GM10266 (cell line): Measurements from ENCODE around the gene NHLRC3.
"Not testable (repeated sequence)": the region's sequence is repeated elsewhere in the genome, so short reads cannot be mapped to it uniquely, and the experiment has no call there.

ENCODE experiments used
- DNase-seq: peaks from one replicate; pipeline ENCODE4 v3.0.0; 2012; ENCODE audit errors: extremely low spot score
- TF ChIP-seq, protein P1 (sequence below): IDR thresholded peaks from 2 replicates; pipeline ENCODE4 v1.5.1; 2012; ENCODE audit warnings: mild to moderate bottlenecking, low read depth; ENCODE audit not compliant: control insufficient read depth, insufficient read depth; ENCODE audit errors: missing control alignments

The NHLRC3 gene, protein sequence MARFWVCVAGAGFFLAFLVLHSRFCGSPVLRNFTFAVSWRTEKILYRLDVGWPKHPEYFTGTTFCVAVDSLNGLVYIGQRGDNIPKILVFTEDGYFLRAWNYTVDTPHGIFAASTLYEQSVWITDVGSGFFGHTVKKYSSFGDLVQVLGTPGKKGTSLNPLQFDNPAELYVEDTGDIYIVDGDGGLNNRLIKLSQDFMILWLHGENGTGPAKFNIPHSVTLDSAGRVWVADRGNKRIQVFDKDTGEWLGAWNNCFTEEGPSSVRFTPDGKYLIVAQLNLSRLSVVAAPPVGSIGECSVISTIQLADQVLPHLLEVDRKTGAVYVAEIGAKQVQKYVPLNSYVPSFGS

DNA sequence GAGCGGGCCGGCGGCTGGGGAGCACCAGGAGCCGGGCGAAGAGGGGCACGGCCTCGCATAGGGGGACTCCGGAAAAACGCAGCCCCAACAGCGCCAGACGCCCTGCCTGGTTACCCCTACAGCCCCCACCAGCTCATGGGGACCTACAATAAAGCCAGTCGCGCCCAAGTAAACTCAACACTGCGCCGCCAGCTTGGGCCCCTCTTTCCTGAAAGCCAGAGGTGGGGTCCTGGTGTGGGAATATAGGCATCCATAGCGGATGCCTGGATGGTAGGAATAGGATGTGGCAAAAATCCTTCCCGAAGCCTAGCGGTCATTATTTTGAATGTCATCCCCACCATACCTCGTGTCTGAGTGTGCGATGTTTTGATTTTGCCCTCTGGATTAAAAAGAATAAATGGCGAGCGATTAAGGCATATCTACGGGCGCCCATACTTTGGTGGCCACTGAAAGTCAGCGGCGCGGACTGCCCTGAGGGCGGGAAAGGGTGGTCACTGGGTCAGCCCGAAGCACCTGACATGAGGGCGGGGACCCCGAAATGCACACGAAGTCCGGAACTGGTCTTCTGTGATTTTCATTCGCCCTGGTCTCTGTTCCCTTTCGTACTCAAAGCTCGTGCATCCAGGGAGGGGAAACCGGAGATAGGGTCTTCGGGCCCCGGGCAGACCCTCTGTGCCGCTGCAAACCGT is at the start of gene NHLRC3, which contains the start of gene PROSER1:
NHLRC3 (plus strand) TSS at position 577 of the 689 bp plus-strand sequence. CDS start 184 bp downstream, outside the sequence.
PROSER1 (minus strand) TSS at position 210 of the 689 bp plus-strand sequence. CDS start 847 bp downstream, outside the sequence.
- peak; percentile 83 for DNase-seq
- TF ChIP-seq, protein P1, sequence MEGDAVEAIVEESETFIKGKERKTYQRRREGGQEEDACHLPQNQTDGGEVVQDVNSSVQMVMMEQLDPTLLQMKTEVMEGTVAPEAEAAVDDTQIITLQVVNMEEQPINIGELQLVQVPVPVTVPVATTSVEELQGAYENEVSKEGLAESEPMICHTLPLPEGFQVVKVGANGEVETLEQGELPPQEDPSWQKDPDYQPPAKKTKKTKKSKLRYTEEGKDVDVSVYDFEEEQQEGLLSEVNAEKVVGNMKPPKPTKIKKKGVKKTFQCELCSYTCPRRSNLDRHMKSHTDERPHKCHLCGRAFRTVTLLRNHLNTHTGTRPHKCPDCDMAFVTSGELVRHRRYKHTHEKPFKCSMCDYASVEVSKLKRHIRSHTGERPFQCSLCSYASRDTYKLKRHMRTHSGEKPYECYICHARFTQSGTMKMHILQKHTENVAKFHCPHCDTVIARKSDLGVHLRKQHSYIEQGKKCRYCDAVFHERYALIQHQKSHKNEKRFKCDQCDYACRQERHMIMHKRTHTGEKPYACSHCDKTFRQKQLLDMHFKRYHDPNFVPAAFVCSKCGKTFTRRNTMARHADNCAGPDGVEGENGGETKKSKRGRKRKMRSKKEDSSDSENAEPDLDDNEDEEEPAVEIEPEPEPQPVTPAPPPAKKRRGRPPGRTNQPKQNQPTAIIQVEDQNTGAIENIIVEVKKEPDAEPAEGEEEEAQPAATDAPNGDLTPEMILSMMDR = no peak

DNA sequence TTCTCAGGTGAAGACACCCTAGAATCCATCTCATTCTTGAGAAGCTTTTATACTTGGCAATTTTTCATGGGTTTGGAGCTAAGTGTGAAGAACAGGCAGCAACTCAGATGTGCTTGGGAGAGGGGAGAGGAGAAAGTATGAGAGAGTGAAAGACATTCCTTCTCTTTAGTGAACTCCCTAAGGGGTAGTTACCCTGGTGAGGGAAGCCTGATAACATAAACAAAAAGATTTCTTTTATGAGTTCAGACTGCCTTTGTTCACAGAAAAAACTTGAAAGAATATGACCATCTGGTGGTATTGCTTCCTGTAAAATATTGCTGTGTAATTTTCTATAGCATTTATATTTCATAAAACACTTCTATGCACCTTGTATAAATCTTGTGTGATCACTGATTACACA is 47.6 kb upstream of the NHLRC3 start, which contains the start of gene STOML3:
STOML3 (minus strand) TSS at position 139 of the 400 bp plus-strand sequence; CDS start at position 29, 110 bp downstream.
- TF ChIP-seq, protein P1 = no peak
- no peak for DNase-seq

DNA sequence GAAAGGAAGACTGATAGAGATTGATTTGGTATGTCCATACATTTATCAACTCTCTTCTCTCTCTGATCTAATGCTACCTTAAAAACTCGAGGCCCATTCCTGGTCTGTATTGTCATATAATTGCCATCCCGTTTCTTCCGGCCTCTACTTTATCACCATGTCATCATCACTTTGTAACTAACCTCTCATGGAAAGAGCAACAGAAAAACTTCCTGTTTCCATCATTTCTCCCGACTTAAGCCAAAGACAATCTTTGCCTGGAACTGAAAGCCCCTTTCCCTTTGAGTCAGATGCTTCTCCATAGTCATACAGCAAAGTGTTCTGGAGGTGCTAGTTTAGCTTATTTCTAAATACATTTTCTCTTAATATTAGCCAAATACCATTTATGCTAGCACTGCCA is 44.9 kb upstream of the NHLRC3 start:
- DNase-seq = no peak
- TF ChIP-seq, protein P1 = no peak

DNA sequence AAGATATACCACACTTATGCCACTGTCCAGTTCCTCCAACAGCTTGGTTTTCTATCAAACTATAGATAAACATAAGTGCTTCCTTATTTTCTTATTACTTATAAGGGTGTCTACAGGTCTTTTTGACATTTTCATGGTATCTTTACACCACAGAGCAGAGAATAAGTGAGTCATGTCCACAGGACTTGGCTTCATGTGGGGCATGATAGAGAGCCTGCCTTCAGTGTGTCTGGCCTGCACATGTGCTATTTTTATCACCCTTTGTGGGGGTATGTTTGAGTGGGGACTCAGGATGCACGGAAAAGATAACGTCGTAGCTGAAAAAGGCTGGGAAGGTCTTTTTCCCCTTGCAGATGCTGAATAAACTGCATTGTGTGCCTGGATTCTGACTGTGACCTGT is 39.5 kb upstream of the NHLRC3 start:
- TF ChIP-seq, protein P1 = no peak
- no peak for DNase-seq

DNA sequence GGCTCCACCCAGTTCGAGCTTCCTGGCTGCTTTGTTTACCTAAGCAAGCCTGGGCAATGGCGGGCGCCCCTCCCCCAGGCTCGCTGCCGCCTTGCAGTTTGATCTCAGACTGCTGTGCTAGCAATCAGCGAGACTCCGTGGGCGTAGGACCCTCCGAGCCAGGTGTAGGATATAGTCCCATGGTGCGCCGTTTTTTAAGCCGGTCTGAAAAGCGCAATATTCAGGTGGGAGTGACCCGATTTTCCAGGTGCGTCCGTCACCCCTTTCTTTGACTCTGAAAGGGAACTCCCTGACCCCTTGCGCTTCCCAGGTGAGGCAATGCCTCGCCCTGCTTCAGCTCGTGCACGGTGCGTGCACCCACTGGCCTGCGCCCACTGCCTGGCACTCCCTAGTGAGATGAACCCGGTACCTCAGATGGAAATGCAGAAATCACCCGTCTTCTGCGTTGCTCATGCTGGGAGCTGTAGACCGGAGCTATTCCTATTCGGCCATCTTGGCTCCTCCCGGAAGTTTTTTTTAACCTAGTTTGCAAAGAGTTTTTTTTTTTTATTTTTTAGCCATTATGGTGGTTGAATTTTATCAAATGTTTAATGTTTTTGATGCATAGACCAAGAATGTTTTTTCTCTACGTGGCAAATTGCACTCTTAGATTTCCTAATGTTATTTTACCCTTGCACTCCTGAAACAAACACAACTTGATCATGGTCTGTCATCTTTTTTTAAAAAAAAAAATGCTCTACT is 31.7 kb upstream of the NHLRC3 start:
- DNase-seq = not testable (repeated sequence)

DNA sequence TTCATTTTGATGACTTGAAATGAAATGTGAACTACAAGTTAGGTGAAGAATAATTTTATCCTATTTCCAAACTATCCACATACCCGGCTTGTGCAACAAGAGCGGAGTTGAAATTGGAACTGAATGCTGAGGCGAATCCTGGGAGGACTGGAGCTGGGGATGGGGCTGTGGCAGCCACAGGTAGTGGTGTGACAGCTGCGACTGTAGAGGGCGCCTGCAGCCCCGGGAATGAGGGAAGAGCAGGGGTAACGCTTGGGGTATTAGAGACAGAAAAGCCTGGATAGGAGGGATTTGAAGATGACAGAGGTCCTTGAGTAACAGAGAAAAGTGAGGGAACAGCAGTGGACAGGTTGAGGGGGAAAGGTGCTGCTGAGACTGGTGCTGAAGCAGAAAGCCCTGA is 25.6 kb upstream of the NHLRC3 start:
- no peak for DNase-seq
- TF ChIP-seq, protein P1 = no peak

DNA sequence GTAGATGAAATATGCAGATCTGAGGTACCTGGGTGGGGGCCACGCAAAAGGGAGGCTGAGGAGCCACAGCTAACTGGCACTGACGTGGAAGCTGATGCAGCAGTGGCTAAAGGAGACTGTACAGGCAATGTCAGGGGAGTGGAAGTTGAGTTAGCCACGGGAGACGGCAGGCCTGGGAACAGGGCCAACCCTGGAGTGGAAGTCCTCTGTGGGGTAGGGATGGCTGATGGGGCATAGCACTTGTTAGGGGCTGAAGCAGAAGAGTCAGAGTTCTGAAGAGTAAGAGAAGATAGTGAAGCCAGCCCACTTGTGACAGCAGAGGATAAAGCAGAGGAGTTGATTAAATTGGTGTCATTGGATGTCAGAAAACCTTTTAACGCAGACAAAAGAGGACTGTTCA is 24.8 kb upstream of the NHLRC3 start:
- TF ChIP-seq, protein P1 = no peak
- no peak for DNase-seq
